Keratinocyte (primary cell): ENCODE data around the gene FA2H. TPM values are rescaled to one million over a fixed set of nuclear protein-coding genes. Genes with fewer than 3 reads are reported as not detected.
A peak's percentile ranks its signal among the peaks of the same experiment; 100 is the strongest.

Experiments
- DNase-seq: peaks from one replicate; pipeline ENCODE4 v3.0.0-alpha.2; 2011; ENCODE audit warnings: low read depth, missing footprints, low spot score
- FAIRE-seq: peaks from 2 replicates; lab custom pipeline; 2011; peaks lifted over from hg19 to GRCh38; lab: Jason Lieb, UNC
- H2AFZ ChIP-seq: 2 replicates; pipeline ENCODE4 v1.6.0; 2012; ENCODE audit warnings: low read length, control low read depth, inconsistent platforms; ENCODE audit not compliant: control insufficient read depth
- H3K27ac ChIP-seq: 2 replicates; pipeline ENCODE4 v1.5.1; 2011; ENCODE audit warnings: low read length; ENCODE audit not compliant: control insufficient read depth, insufficient read depth
- H3K27me3 ChIP-seq: 3 replicates; pipeline ENCODE4 v1.6.0; 2011; ENCODE audit warnings: low read length; ENCODE audit not compliant: control insufficient read depth, insufficient read depth; ENCODE audit errors: extremely low read depth
- H3K36me3 ChIP-seq, 2 experiments: 2 replicates in 1 of 2; 3 replicates in 1 of 2; pipeline ENCODE4 v1.5.1; 2011; ENCODE audit warnings: low read length in 2 of 2, mild to moderate bottlenecking in 1 of 2; ENCODE audit not compliant: control insufficient read depth in 2 of 2, insufficient read depth in 2 of 2; ENCODE audit errors: extremely low read depth in 1 of 2
- H3K4me1 ChIP-seq: 3 replicates; pipeline ENCODE4 v1.5.1; 2011; ENCODE audit warnings: low read length; ENCODE audit not compliant: control insufficient read depth, insufficient read depth; ENCODE audit errors: extremely low read depth
- H3K4me2 ChIP-seq: 3 replicates; pipeline ENCODE4 v1.6.0; 2011; ENCODE audit warnings: low read depth, low read length; ENCODE audit not compliant: control insufficient read depth, insufficient read depth; ENCODE audit errors: extremely low read depth
- H3K4me3 ChIP-seq, 3 experiments: fragments of 200-600 bp in 1 of 3; sonication (generic) in 1 of 3; 2 replicates in 2 of 3; 3 replicates in 1 of 3; pipeline ENCODE4 v1.5.1; 2011 to 2016; ENCODE audit warnings: low read length in 3 of 3, mild to moderate bottlenecking in 3 of 3, control low read depth in 2 of 3, inconsistent platforms in 1 of 3, low read depth in 1 of 3, mixed read lengths in 1 of 3, mixed run types in 1 of 3, moderate library complexity in 1 of 3; ENCODE audit not compliant: control insufficient read depth in 2 of 3, insufficient read depth in 2 of 3; ENCODE audit errors: extremely low read depth in 1 of 3
- H3K79me2 ChIP-seq: 2 replicates; pipeline ENCODE4 v1.6.0; 2012; ENCODE audit warnings: low read length; ENCODE audit not compliant: control insufficient read depth, insufficient read depth
- H3K9ac ChIP-seq: 3 replicates; pipeline ENCODE4 v1.6.0; 2011; ENCODE audit warnings: low read length; ENCODE audit not compliant: control insufficient read depth, insufficient read depth; ENCODE audit errors: extremely low read depth
- H3K9me1 ChIP-seq: 3 replicates; pipeline ENCODE4 v1.6.0; 2011; ENCODE audit warnings: low read length; ENCODE audit not compliant: control insufficient read depth, insufficient read depth; ENCODE audit errors: extremely low read depth
- H3K9me3 ChIP-seq: 2 replicates; pipeline ENCODE4 v1.5.1; 2012; ENCODE audit warnings: low read depth, low read length; ENCODE audit not compliant: control insufficient read depth
- H4K20me1 ChIP-seq: 3 replicates; pipeline ENCODE4 v1.6.0; 2011; ENCODE audit warnings: low read length; ENCODE audit not compliant: control insufficient read depth, insufficient read depth; ENCODE audit errors: extremely low read depth
- CTCF ChIP-seq, 3 experiments: IDR thresholded peaks in 1 of 3; conservative IDR thresholded peaks in 1 of 3; optimal IDR thresholded peaks in 1 of 3; 2 replicates in 2 of 3; 3 replicates in 1 of 3; pipeline versions ENCODE3 to v1.5.1; 2011; ENCODE audit warnings: low read length in 3 of 3, mild to moderate bottlenecking in 3 of 3, moderate library complexity in 2 of 3, control low read depth in 1 of 3, inconsistent platforms in 1 of 3; ENCODE audit not compliant: insufficient read depth in 2 of 3; ENCODE audit errors: extremely low read depth in 1 of 3
- EZH2 ChIP-seq: IDR thresholded peaks from one replicate; pipeline ENCODE4 v1.6.1; 2012; ENCODE audit warnings: inconsistent platforms, mild to moderate bottlenecking, low read length, moderate library complexity
- dilution Hi-C: fragments of 300-500 bp; cut with MboI; formaldehyde crosslinking; loops from one replicate; pipeline ENCODE4 v1.7.0; 2020; ENCODE audit warnings: low sequenced_read_pairs; ENCODE audit not compliant: extremely low pct_ligation_motif_present
- polyA plus RNA-seq, 5 experiments: library from polyadenylated mRNA; depleted of rRNA in 3 of 5; stranded (reverse) in 3 of 5; stranded (forward) in 1 of 5; unstranded in 1 of 5; fragments of >200 nt; gene quantifications; 1 replicate in 1 of 5; 2 replicates in 3 of 5; 3 replicates in 1 of 5; pipeline versions ENCODE4 v1.2.1 to v1.2.3, GENCODE V29; 2011 to 2012; ENCODE audit warnings: missing spikeins in 2 of 5, low read depth in 1 of 5, low replicate concordance in 1 of 5

Gene FA2H
- polyA plus RNA-seq, 1 donor (not counting 4 experiments of a cell fraction or from before 2014, with no cell fraction given) = 0.16 TPM

GRCh38 chr16:74775255-74775654 is 635 bp upstream of the FA2H start:
- Histone ChIP-seq H3K27me3 (peaks cover 15% of the 10 kb centered on the region), H3K4me2 (peak overlapping the region; percentile 82), H2AFZ (no peak overlapping the region), H3K9ac (no peak overlapping the region), H3K9me1 (no peaks in the 10 kb centered on the region), H4K20me1 (no peaks in the 10 kb centered on the region), H3K9me3 (no peaks in the 10 kb centered on the region), H3K4me1 (peaks cover 4% of the 10 kb centered on the region), H3K36me3 (no peaks in the 10 kb centered on the region), H3K27ac (no peak overlapping the region), H3K79me2 (no peaks in the 10 kb centered on the region), H3K4me3 (peak overlapping the region; percentile 17 to 54 (median 49))
- TF ChIP-seq CTCF (optimal IDR thresholded peaks at IDR 0.05 in 1 of 3, IDR thresholded peaks at IDR 0.05 in 1 of 3, conservative IDR thresholded peaks at IDR 0.05 in 1 of 3; ENCODE audit: extremely low read depth in 1 of 3, insufficient read depth in 2 of 3, low read length in 3 of 3) (no peak), EZH2 (no peak)
- dilution Hi-C loops = no loop called here
- no peak for FAIRE-seq
- DNase-seq = no peak

GRCh38 chr16:74773446-74774222 is 986 bp downstream of the FA2H start:
- Histone ChIP-seq H3K9me1 (no peaks in the 10 kb centered on the region), H3K9me3 (no peaks in the 10 kb centered on the region), H3K4me1 (peaks cover 4% of the 10 kb centered on the region), H3K4me3 (no peak overlapping the region), H3K4me2 (peak overlapping the region; percentile 82), H3K27ac (no peak overlapping the region), H2AFZ (no peak overlapping the region), H3K79me2 (no peaks in the 10 kb centered on the region), H3K36me3 (no peaks in the 10 kb centered on the region), H3K27me3 (peaks cover 15% of the 10 kb centered on the region), H4K20me1 (no peaks in the 10 kb centered on the region), H3K9ac (no peak overlapping the region)
- no peak for FAIRE-seq
- DNase-seq = no peak
- dilution Hi-C loops = no loop called here
- no peak for TF ChIP-seq CTCF (optimal IDR thresholded peaks at IDR 0.05 in 1 of 3, IDR thresholded peaks at IDR 0.05 in 1 of 3, conservative IDR thresholded peaks at IDR 0.05 in 1 of 3; ENCODE audit: extremely low read depth in 1 of 3, insufficient read depth in 2 of 3, low read length in 3 of 3)
- TF ChIP-seq EZH2 = no peak
